PC-3 (cell line): ENCODE results near the gene ETFA. TPM values are rescaled to one million over a fixed set of nuclear protein-coding genes. Genes with fewer than 3 reads are reported as not detected.
A peak's percentile ranks its signal among the peaks of the same experiment; 100 is the strongest.

ENCODE experiments used
- ATAC-seq: fragments of 200-7000 bp; cut with Tn5 transposase; 2 replicates; pipeline ENCODE4 v1.9.1; 2020; ENCODE audit warnings: mild to moderate bottlenecking, moderate library complexity
- BruUV-seq: library from RNA; stranded (reverse); fragments of 400-500 nt; replicated peaks from 2 replicates; lab custom pipeline; 2021; lab: Mats Ljungman, UMichigan
- CTCF ChIA-PET: fragments of 300-600 bp; sonication (Branson Sonifier 250); formaldehyde crosslinking; loops from one replicate; lab custom pipeline; 2022; ENCODE audit warnings: antibody characterized with exemption; lab: Charles Lee
- POLR2A ChIA-PET: fragments of 300-600 bp; sonication (Branson Sonifier 250); formaldehyde crosslinking; loops from one replicate; lab custom pipeline; 2022; ENCODE audit warnings: antibody characterized with exemption; ENCODE audit not compliant: unreplicated experiment; lab: Charles Lee
- DNase-seq: peaks from one replicate; pipeline ENCODE4 v3.0.0-alpha.2; 2015
- H2AFZ ChIP-seq: fragments of 300-600 bp; sonication (generic); 2 replicates; pipeline ENCODE4 v1.6.0; 2016; ENCODE audit warnings: antibody characterized with exemption, low read length
- H3F3A ChIP-seq: fragments of 300-600 bp; sonication (generic); one replicate; pipeline ENCODE4 v1.6.0; 2017; ENCODE audit warnings: antibody characterized with exemption, low read length, control low read depth, mild to moderate bottlenecking; ENCODE audit not compliant: unreplicated experiment
- H3K27ac ChIP-seq: fragments of 300-600 bp; sonication (generic); 2 replicates; pipeline ENCODE4 v1.5.1; 2016; ENCODE audit warnings: mild to moderate bottlenecking, low read length
- H3K27me3 ChIP-seq: fragments of 300-600 bp; sonication (generic); 2 replicates; pipeline ENCODE4 v1.6.1; 2016; ENCODE audit warnings: low read length, mixed read lengths
- H3K36me3 ChIP-seq: fragments of 300-600 bp; sonication (generic); 2 replicates; pipeline ENCODE4 v1.6.1; 2016; ENCODE audit warnings: low read depth, mixed run types, low read length, mixed read lengths
- H3K4me1 ChIP-seq: fragments of 300-600 bp; sonication (generic); 2 replicates; pipeline ENCODE4 v1.5.1; 2016; ENCODE audit warnings: low read length; ENCODE audit not compliant: insufficient read depth
- H3K4me2 ChIP-seq: fragments of 300-600 bp; sonication (generic); 2 replicates; pipeline ENCODE4 v1.6.0; 2016; ENCODE audit warnings: low read length
- H3K4me3 ChIP-seq: fragments of 300-600 bp; sonication (generic); 2 replicates; pipeline ENCODE4 v1.5.1; 2016; ENCODE audit warnings: mild to moderate bottlenecking, low read length, mixed read lengths
- H3K79me2 ChIP-seq: fragments of 300-600 bp; sonication (generic); 2 replicates; pipeline ENCODE4 v1.6.1; 2017; ENCODE audit warnings: low read length, mixed read lengths
- H3K9ac ChIP-seq: fragments of 300-600 bp; sonication (generic); 2 replicates; pipeline ENCODE4 v1.6.0; 2016; ENCODE audit warnings: mild to moderate bottlenecking, low read length
- H3K9me2 ChIP-seq: fragments of 300-600 bp; sonication (generic); replicated peaks from 2 replicates; pipeline ENCODE4 v1.6.1; 2016; ENCODE audit warnings: mixed run types, low read length, mixed read lengths
- H3K9me3 ChIP-seq: fragments of 300-600 bp; sonication (generic); 2 replicates; pipeline ENCODE4 v1.6.1; 2016; ENCODE audit warnings: low read length, mixed read lengths
- H4K20me1 ChIP-seq: fragments of 300-600 bp; sonication (generic); 2 replicates; pipeline ENCODE4 v1.6.1; 2016; ENCODE audit warnings: low read length, mixed read lengths
- EZH2 ChIP-seq: fragments of 300-600 bp; sonication (generic); IDR thresholded peaks from one replicate; pipeline ENCODE4 v1.6.1; 2017; ENCODE audit warnings: antibody characterized with exemption, mild to moderate bottlenecking, low read length; ENCODE audit not compliant: unreplicated experiment
- EZH2phosphoT487 ChIP-seq: fragments of 300-600 bp; sonication (generic); IDR thresholded peaks from 2 replicates; pipeline ENCODE4 v1.6.1; 2018; ENCODE audit warnings: mild to moderate bottlenecking, antibody characterized with exemption, low read length, borderline replicate concordance
- intact Hi-C: fragments of 100-400 bp; cut with micrococcal nuclease; formaldehyde crosslinking; loops from 2 replicates; pipeline ENCODE4 v1.9.0; 2023
- total RNA-seq: library from RNA; depleted of rRNA; stranded (reverse); fragments of >200 nt; gene quantifications from 2 replicates; pipeline ENCODE4 v1.2.3, GENCODE V29; 2014
- TF ChIP-seq, protein P1 (sequence below): fragments of 300-600 bp; sonication (generic); conservative IDR thresholded peaks from 2 replicates; pipeline ENCODE4 v1.5.1; 2017; ENCODE audit warnings: antibody characterized with exemption, low read depth, mild to moderate bottlenecking, low read length

The ETFA gene
- total RNA-seq, 1 experiment from 2014 or later: 160 TPM

DNA sequence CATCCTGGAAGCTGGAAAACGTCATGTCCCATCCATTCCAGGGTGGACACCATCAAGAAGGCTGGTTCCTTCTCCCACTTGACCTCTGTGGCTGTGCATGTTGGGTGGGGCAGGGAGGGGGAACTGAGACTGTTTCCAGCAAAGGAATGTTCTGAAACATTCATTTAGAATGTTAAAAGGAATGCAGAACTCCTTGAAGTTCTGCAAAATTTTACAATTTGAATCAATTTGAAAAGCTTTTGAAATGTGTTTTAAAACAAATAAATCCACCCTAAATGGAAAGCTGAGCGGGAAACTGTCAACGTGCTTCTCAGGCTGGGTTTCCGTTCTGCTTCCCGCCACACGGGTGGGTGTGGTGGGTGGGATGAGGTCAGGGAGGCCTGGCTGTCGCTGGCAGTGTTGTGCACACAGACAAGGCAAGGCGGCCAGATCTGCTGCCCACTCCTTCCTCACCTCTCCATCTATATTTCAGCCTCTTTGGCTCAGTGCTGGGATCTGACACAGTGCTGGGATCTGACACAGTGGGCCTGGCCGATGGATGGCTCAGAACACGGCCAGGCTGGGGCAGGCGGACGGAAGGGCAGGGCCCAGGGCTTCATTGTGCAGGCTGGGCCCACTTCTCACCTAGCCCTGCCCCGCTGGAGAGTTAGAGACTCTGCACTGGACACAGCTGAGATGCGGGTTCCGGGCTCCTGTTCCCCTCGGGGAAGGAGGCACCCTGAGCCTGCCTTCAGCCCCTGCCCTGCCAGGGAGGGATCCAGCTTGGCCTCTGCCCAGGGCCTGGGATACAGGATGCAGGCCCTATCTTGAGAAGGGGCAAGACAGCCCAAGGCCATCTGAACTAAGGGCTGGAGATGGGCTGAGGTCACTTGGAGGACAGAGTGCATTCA, 141.1 kb downstream of the ETFA start:
- Histone ChIP-seq H3F3A (no peaks in the 10 kb centered on the region), H3K36me3 (no peaks in the 10 kb centered on the region), H3K4me2 (no peak overlapping the region), H2AFZ (no peak overlapping the region), H3K9me2 (no peaks in the 10 kb centered on the region), H3K27me3 (no peaks in the 10 kb centered on the region), H4K20me1 (no peaks in the 10 kb centered on the region), H3K4me1 (no peaks in the 10 kb centered on the region), H3K79me2 (no peaks in the 10 kb centered on the region), H3K4me3 (no peak overlapping the region), H3K9me3 (no peaks in the 10 kb centered on the region), H3K27ac (no peak overlapping the region), H3K9ac (no peak overlapping the region)
- BruUV-seq: no TSS peak
- ChIA-PET POLR2A (interaction anchor here (0.6 kb wide), 1 partner anchor 800 kb away, joined by 4 read pairs; no protein-coding TSS in a partner anchor), CTCF (no interaction called here)
- DNase-seq (no peak), ATAC-seq (no peak)
- intact Hi-C loops: no loop called here
- no peak for TF ChIP-seq EZH2phosphoT487
- no peak for TF ChIP-seq EZH2
- TF ChIP-seq, protein P1, sequence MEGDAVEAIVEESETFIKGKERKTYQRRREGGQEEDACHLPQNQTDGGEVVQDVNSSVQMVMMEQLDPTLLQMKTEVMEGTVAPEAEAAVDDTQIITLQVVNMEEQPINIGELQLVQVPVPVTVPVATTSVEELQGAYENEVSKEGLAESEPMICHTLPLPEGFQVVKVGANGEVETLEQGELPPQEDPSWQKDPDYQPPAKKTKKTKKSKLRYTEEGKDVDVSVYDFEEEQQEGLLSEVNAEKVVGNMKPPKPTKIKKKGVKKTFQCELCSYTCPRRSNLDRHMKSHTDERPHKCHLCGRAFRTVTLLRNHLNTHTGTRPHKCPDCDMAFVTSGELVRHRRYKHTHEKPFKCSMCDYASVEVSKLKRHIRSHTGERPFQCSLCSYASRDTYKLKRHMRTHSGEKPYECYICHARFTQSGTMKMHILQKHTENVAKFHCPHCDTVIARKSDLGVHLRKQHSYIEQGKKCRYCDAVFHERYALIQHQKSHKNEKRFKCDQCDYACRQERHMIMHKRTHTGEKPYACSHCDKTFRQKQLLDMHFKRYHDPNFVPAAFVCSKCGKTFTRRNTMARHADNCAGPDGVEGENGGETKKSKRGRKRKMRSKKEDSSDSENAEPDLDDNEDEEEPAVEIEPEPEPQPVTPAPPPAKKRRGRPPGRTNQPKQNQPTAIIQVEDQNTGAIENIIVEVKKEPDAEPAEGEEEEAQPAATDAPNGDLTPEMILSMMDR: no peak

DNA sequence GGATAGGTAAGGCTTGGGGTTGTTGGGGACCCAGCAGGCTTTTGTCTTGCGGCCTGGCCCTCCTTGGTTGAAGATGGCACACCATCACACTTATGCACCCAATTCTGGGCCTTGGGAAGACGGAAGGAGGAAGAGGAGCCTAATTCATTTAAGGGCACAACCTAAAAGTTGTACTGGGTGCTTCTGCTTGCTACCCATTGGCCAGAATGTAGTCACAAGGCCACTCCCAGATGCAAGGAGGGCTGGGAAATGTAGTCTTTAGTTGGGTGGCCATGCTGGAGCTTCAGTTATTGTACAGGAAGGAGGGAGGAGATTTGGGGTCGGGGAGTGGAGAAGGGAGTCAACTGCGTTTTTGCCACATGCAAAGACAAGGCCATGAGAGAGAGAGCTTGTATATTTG, 142.3 kb downstream of the ETFA start:
- BruUV-seq: no TSS peak
- ChIA-PET POLR2A (no interaction called here), CTCF (no interaction called here)
- ATAC-seq (peak; percentile 48; the same call in 1 of the 2 replicates), DNase-seq (no peak)
- Histone ChIP-seq H3K4me1 (no peaks in the 10 kb centered on the region), H2AFZ (peak overlapping the region; percentile 26; the same call in 1 of the 2 replicates), H3K9ac (no peak overlapping the region), H3K27ac (no peak overlapping the region), H3K9me2 (no peaks in the 10 kb centered on the region), H3K36me3 (no peaks in the 10 kb centered on the region), H3F3A (no peaks in the 10 kb centered on the region), H3K4me2 (no peak overlapping the region), H3K27me3 (no peaks in the 10 kb centered on the region), H4K20me1 (no peaks in the 10 kb centered on the region), H3K4me3 (no peak overlapping the region), H3K79me2 (no peaks in the 10 kb centered on the region), H3K9me3 (no peaks in the 10 kb centered on the region)
- intact Hi-C loops: no loop called here
- no peak for TF ChIP-seq EZH2
- no peak for TF ChIP-seq EZH2phosphoT487
- TF ChIP-seq, protein P1: no peak
